ENCODE results near the gene SOX6. TPM values are rescaled to one million over a fixed set of nuclear protein-coding genes. Genes with fewer than 3 reads are reported as not detected.

The SOX6 gene
- polyA plus RNA-seq, 1 of the 3 experiments (the other 2 are of a cell fraction), result 0.03 TPM

- Histone ChIP-seq H3K79me2 (ENCODE audit: insufficient read depth) (no peaks in the 10 kb centered on the region), H3K27ac (ENCODE audit: low read depth in 2 of 2, low read length in 1 of 2) (no peak overlapping the region), H2AFZ (ENCODE audit: low read depth) (no peak overlapping the region), H3K4me1 (ENCODE audit: control insufficient read depth in 1 of 2, insufficient read depth in 2 of 2, low read depth in 1 of 2, low read length in 1 of 2) (peaks cover 0 to 5% of the 10 kb centered on the region in 2 experiments; a peak in 2 of 4 replicates), H3K36me3 (replicated peaks in 1 of 2; ENCODE audit: control insufficient read depth in 1 of 2, insufficient read depth in 2 of 2, low read length in 1 of 2) (no peaks in the 10 kb centered on the region), H3K9me2 (no peaks in the 10 kb centered on the region), H3K9ac (no peak overlapping the region), H3F3A (replicated peaks; ENCODE audit: insufficient read depth) (no peaks in the 10 kb centered on the region), H3K27me3 (ENCODE audit: insufficient read depth) (no peaks in the 10 kb centered on the region), H4K20me1 (ENCODE audit: insufficient read depth) (no peaks in the 10 kb centered on the region), H3K9me3 (no peaks in the 10 kb centered on the region), H3K4me2 (no peak overlapping the region), H3K4me3 (ENCODE audit: low read depth in 2 of 2, low read length in 1 of 2) (no peak overlapping the region)
- CTCF ChIA-PET, result interaction anchor here (1.1 kb wide), 1 partner anchor 9 kb away, joined by 4 read pairs; the partner anchor contains the start of gene SOX6
- WGBS (ENCODE audit: low lambda C conversion rate), result 52% methylated on average over 1 of the region's 1 CpG
- POLR2A ChIA-PET, result no interaction called here
- TF ChIP-seq EP300 (IDR thresholded peaks at IDR 0.05; ENCODE audit: borderline replicate concordance in 1 of 2, low read depth in 1 of 2, low read length in 1 of 2) (no peak), GABPA (IDR thresholded peaks at IDR 0.05; ENCODE audit: low read depth) (no peak), TCF12 (IDR thresholded peaks at IDR 0.05) (no peak), JUND (IDR thresholded peaks at IDR 0.05) (no peak)
- DNase-seq, result no peak
Observed at GRCh38 chr11:16346975-16347374, 9.4 kb downstream of the SOX6 start.

DNA sequence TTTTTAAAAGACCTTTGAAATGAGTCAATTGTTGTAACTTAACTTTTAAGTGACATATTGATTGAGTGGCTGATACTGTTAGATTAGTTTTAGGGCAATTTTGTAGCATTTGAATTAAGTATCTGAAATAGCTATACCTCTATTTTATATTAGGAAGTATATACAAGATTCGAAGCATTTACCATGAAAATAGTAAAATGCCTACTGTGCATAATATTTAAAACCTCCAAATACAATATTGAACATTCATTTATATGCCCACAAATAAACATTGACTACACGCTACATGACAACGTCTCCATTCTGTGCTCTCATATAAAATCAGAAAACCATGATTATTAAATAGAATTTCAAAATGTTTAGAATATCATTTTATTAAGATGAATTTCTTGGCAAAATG, 14.5 kb downstream of the SOX6 start:
- Histone ChIP-seq H3K4me1 (ENCODE audit: control insufficient read depth in 1 of 2, insufficient read depth in 2 of 2, low read depth in 1 of 2, low read length in 1 of 2) (no peaks in the 10 kb centered on the region; a peak in 1 of 4 replicates), H3K27me3 (ENCODE audit: insufficient read depth) (no peaks in the 10 kb centered on the region), H3K4me3 (ENCODE audit: low read depth in 2 of 2, low read length in 1 of 2) (no peak overlapping the region), H3K9ac (no peak overlapping the region), H3K4me2 (no peak overlapping the region), H2AFZ (ENCODE audit: low read depth) (no peak overlapping the region), H3K36me3 (replicated peaks in 1 of 2; ENCODE audit: control insufficient read depth in 1 of 2, insufficient read depth in 2 of 2, low read length in 1 of 2) (no peaks in the 10 kb centered on the region), H3K9me3 (no peaks in the 10 kb centered on the region), H3K9me2 (no peaks in the 10 kb centered on the region), H3K27ac (ENCODE audit: low read depth in 2 of 2, low read length in 1 of 2) (no peak overlapping the region), H3F3A (replicated peaks; ENCODE audit: insufficient read depth) (no peaks in the 10 kb centered on the region), H3K79me2 (ENCODE audit: insufficient read depth) (no peaks in the 10 kb centered on the region), H4K20me1 (ENCODE audit: insufficient read depth) (no peaks in the 10 kb centered on the region)
- no peak for TF ChIP-seq USF2 (IDR thresholded peaks at IDR 0.05; ENCODE audit: borderline replicate concordance, low read depth, low read length)
- no peak for TF ChIP-seq MXI1 (IDR thresholded peaks at IDR 0.05; ENCODE audit: low read depth, low read length)
- TF ChIP-seq USF1 (IDR thresholded peaks at IDR 0.05; ENCODE audit: borderline replicate concordance, low read depth), result no peak
- TF ChIP-seq CHD2 (IDR thresholded peaks at IDR 0.05; ENCODE audit: low read length, partially characterized antibody), result no peak
- TF ChIP-seq NRF1 (IDR thresholded peaks at IDR 0.05; ENCODE audit: low read depth, low read length), result no peak
- TF ChIP-seq IRF3 (IDR thresholded peaks at IDR 0.05; ENCODE audit: low read depth, low read length), result no peak
- DNase-seq, result no peak
- POLR2A ChIA-PET, result no interaction called here
- CTCF ChIA-PET, result interaction anchor here (0.8 kb wide), 1 partner anchor 12 kb away, joined by 3 read pairs; no protein-coding TSS in a partner anchor
- WGBS (ENCODE audit: low lambda C conversion rate), result 68% methylated on average over 3 of the region's 3 CpGs

Measured in SK-N-SH (cell line).